ENCODE results near the gene FOXP1. TPM values are rescaled to one million over a fixed set of nuclear protein-coding genes. Genes with fewer than 3 reads are reported as not detected.
A peak's percentile ranks its signal among the peaks of the same experiment; 100 is the strongest.

Gene FOXP1
- total and polyA plus RNA-seq, 2 of the 13 experiments (the other 11 are each of a cell fraction or from before 2014, with no cell fraction given) = 40.4 to 59.0 TPM

GRCh38 chr3:71232895-71233294, 350.6 kb downstream of the FOXP1 start:
- H3K27me3 ChIP-seq (ENCODE audit: control insufficient read depth in 1 of 2, insufficient read depth in 2 of 2, low read length in 2 of 2) = no peaks in the 10 kb centered on the region
- ChIA-PET CTCF (ENCODE audit: low intra/inter-chr PET ratio, low total read pairs) (no interaction called here), POLR2A (no interaction called here)
- no peaks in the 10 kb centered on the region for H3K9me3 ChIP-seq (ENCODE audit: low read length)
- H3K4me1 ChIP-seq (ENCODE audit: insufficient read depth, low read length) = peaks cover 23% of the 10 kb centered on the region
- in situ Hi-C loops (cut with HindIII; ENCODE audit: extremely low pct_ligation_motif_present, low pct_unique_long_range_greater_than_20kb) = no loop called here
- WGBS (ENCODE audit: low lambda C conversion rate) = 97% methylated on average over 3 of the region's 3 CpGs
- H3K4me2 ChIP-seq (ENCODE audit: low read depth, low read length) = no peak overlapping the region
- no peak overlapping the region for H3K9ac ChIP-seq (ENCODE audit: insufficient read depth, low read depth, low read length)
- no peak for FAIRE-seq
- H2AFZ ChIP-seq (ENCODE audit: low read length) = no peak overlapping the region
- no peak for DNase-seq (ENCODE audit: low spot score)
- BruUV-seq (replicated peaks) = no TSS peak
- no peak overlapping the region for H3K27ac ChIP-seq (ENCODE audit: extremely low read length, insufficient read depth, low read length)
- intact Hi-C loops (cut with micrococcal nuclease; ENCODE audit: unreplicated experiment) = no loop called here
- peaks cover 4% of the 10 kb centered on the region for H3K79me2 ChIP-seq (ENCODE audit: insufficient read depth, low read length)
- peaks cover 3 to 4% of the 10 kb centered on the region in 2 experiments; a peak in 3 of 5 replicates for H3K36me3 ChIP-seq (replicated peaks in 1 of 2; ENCODE audit: control insufficient read depth in 1 of 2, insufficient read depth in 2 of 2, low read length in 2 of 2)
- no peaks in the 10 kb centered on the region for H4K20me1 ChIP-seq (ENCODE audit: insufficient read depth, low read length)
- H3K4me3 ChIP-seq (replicated peaks in 1 of 3; ENCODE audit: insufficient read depth in 1 of 3, low read depth in 2 of 3, low read length in 3 of 3) = no peak overlapping the region
- TF ChIP-seq ZNF331 (CRISPR knock-in tag; IDR thresholded peaks at IDR 0.05) (no peak), ZNF335 (CRISPR knock-in tag; IDR thresholded peaks at IDR 0.05) (no peak), ZNF484 (CRISPR knock-in tag; IDR thresholded peaks at IDR 0.05; ENCODE audit: borderline replicate concordance, low read depth) (no peak), ZNF34 (CRISPR knock-in tag; IDR thresholded peaks at IDR 0.05; ENCODE audit: borderline replicate concordance) (no peak), ZMYM3 (CRISPR knock-in tag; IDR thresholded peaks at IDR 0.05) (0 out of 2 replicates have a peak, but pooled peaks have one; percentile 34), CBX1 (IDR thresholded peaks at IDR 0.05; ENCODE audit: low read depth) (no peak), HOXD1 (CRISPR knock-in tag; IDR thresholded peaks at IDR 0.05) (no peak), ZNF770 (CRISPR knock-in tag; IDR thresholded peaks at IDR 0.05) (peak; percentile 87)
- ATAC-seq = no peak
